IgD-negative memory B cell (primary cell): Measurements from ENCODE around the gene TMEM158. TPM values are rescaled to one million over a fixed set of nuclear protein-coding genes. Genes with fewer than 3 reads are reported as not detected.
A peak's percentile ranks its signal among the peaks of the same experiment; 100 is the strongest.

Experiments
- H3K27ac Mint-ChIP-seq, 3 donors: one replicate each; pipeline ENCODE4 v1.8.0; 2020 to 2022; ENCODE audit warnings: mild to moderate bottlenecking in 3 of 3, mixed read lengths in 3 of 3, moderate library complexity in 1 of 3
- H3K27me3 Mint-ChIP-seq: one replicate; pipeline ENCODE4 v1.8.0; 2021; ENCODE audit warnings: mixed read lengths
- H3K36me3 Mint-ChIP-seq: one replicate; pipeline ENCODE4 v1.8.0; 2020; ENCODE audit warnings: mild to moderate bottlenecking, mixed read lengths
- H3K4me1 Mint-ChIP-seq, 3 donors: one replicate each; pipeline ENCODE4 v1.8.0; 2020 to 2022; ENCODE audit warnings: mixed read lengths in 3 of 3, mild to moderate bottlenecking in 1 of 3
- H3K4me3 Mint-ChIP-seq, 4 donors: one replicate each; pipeline ENCODE4 v1.8.0; 2020 to 2022; ENCODE audit warnings: mild to moderate bottlenecking in 4 of 4, mixed read lengths in 4 of 4, moderate library complexity in 3 of 4
- H3K9me3 Mint-ChIP-seq, 3 donors: one replicate each; pipeline ENCODE4 v1.8.0; 2020 to 2021; ENCODE audit warnings: mixed read lengths in 3 of 3, mild to moderate bottlenecking in 1 of 3
- polyA plus RNA-seq: library from polyadenylated mRNA; unstranded; fragments of 300-500 nt; fragmentation: Illumina TruSeq; gene quantifications from one replicate; pipeline ENCODE4 v1.2.3, GENCODE V29; 2021

The TMEM158 gene
- polyA plus RNA-seq, 1 donor from 2014 or later = not detected

DNA sequence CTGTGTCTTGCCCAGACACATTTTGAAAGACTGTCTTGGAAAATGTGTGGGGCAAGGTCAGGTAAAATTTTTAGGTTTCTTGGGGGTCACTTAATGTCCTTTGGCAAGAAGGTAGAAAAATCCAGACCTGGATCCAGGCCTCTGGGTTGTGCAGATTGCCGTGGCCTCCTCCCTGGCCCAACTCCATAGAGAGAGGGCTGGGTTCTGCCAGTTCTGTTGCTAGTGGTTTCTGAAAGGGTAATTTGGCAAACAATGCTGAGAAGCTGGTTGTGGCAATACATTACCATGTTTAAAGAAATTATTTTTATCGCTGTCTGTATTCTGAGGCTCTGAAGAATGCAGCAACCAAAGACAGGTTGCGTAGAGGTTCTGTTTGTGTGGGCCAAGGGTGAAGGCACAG lies 20.2 kb upstream of the TMEM158 start:
- Mint-ChIP-seq H3K27me3 (peaks cover 15% of the 10 kb centered on the region), H3K36me3 (no peaks in the 10 kb centered on the region), H3K27ac (no peak overlapping the region), H3K9me3 (no peaks in the 10 kb centered on the region), H3K4me1 (no peaks in the 10 kb centered on the region), H3K4me3 (no peak overlapping the region)

DNA sequence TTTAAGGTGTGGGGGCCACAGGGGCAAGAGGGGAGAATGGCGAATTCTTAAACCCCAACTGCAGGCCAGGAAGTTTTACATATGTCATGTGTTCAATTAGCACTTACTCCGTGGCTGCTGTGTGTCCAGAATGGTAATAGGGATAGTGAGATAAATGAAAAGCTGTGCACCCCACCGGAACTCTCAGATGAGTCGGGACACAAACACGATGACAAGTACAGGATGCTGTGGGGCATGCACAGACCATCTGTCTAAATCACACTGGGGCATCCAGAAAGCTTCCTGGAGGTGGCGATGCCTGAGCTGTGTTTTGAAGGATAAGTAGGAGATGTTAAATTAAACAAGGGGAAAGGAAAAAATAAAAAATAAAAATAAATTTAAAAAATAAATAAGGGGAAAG lies 18.3 kb upstream of the TMEM158 start:
- H3K9me3 Mint-ChIP-seq = no peaks in the 10 kb centered on the region
- peaks cover 19% of the 10 kb centered on the region for H3K27me3 Mint-ChIP-seq
- no peak overlapping the region for H3K4me3 Mint-ChIP-seq
- no peak overlapping the region for H3K27ac Mint-ChIP-seq
- no peaks in the 10 kb centered on the region for H3K36me3 Mint-ChIP-seq
- H3K4me1 Mint-ChIP-seq = no peaks in the 10 kb centered on the region

DNA sequence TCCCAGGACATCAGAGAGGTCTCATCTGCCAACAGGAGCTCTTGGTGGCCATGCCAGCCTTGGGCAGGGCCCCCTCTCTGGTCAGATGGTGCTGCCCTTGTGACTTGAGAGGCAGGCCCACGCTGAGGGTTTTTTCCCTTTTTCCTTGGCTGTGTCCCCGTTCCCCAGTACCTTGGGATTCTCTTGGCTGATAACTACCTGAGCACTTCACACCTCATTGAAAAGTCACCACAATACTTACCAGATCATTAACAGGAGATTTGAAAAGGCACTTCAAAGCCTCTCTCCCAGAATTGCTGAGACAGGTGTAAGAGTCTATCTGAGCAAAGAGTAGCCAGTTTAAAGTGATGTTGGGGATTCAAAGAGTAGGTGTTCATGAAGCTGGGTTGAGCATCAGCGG lies 15.1 kb upstream of the TMEM158 start:
- Mint-ChIP-seq H3K36me3 (no peaks in the 10 kb centered on the region), H3K27me3 (peaks cover 19% of the 10 kb centered on the region), H3K4me3 (no peak overlapping the region), H3K27ac (no peak overlapping the region), H3K9me3 (no peaks in the 10 kb centered on the region), H3K4me1 (no peaks in the 10 kb centered on the region)

DNA sequence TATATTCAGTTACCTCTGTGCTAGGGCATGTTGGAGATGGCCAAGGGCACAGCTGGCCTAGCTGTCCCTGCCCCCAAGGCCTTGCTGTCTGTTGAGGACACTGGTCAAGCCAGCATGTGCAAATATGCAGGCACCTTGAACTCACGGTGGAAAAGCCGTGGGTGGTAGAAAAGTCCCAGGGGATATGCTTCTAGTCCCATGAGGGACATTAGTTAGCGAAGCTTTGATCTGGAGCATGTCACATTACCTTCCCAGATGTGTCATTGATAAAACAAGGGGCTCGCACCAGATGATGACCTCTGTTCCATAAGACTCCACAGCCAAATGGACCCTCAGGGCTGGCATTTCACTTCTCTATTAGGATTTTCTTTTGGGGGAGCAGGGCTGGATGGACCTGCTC lies 14.2 kb upstream of the TMEM158 start:
- Mint-ChIP-seq H3K27ac (no peak overlapping the region), H3K9me3 (peaks cover 0 to 7% (median 7%) of the 10 kb centered on the region in 3 donors), H3K27me3 (peaks cover 19% of the 10 kb centered on the region), H3K4me1 (no peaks in the 10 kb centered on the region), H3K4me3 (no peak overlapping the region), H3K36me3 (no peaks in the 10 kb centered on the region)

DNA sequence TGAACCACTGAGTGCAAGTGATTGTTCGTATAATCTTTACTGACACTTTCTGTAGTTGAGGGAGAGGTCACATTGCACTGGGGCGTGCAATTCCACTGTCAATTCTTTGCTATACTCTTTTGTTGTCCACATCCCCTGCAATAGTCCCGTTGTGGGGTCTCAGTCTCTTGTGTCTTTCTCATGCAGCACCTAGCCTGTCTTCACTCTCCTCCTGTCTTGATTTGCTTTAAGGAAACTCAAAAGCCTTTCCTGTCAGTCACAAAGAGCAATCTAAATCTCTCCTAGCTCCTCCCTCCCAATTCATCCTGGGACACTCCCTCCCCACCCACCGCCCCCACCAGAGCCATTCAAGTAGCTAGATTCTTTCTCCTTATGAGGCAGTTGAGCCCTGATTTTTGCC lies 13.2 kb upstream of the TMEM158 start:
- no peaks in the 10 kb centered on the region for H3K36me3 Mint-ChIP-seq
- peaks cover 0 to 10% (median 9%) of the 10 kb centered on the region in 3 donors for H3K9me3 Mint-ChIP-seq
- H3K4me3 Mint-ChIP-seq = no peak overlapping the region
- H3K27me3 Mint-ChIP-seq = peaks cover 15% of the 10 kb centered on the region
- no peak overlapping the region for H3K27ac Mint-ChIP-seq
- H3K4me1 Mint-ChIP-seq = no peaks in the 10 kb centered on the region

DNA sequence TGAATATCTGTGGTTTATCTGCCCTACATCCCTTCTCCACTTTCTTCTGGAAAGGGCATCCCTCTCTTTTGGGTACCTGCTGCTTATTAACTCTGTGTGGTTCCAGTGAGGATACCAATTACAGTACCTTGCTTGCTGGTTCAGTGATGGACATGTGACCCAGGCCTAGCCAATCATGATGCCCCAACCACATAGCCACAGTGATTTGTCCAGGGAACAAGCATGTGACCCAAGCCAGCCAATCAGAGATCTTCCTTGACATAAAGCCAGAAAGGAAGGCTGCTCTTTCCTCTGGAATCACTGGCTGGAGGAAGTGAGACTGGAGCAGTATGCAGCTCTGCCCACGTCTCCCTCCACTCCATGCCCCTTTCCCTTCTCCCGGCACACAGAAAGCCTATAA lies 10.9 kb upstream of the TMEM158 start:
- H3K27me3 Mint-ChIP-seq = peaks cover 8% of the 10 kb centered on the region
- H3K9me3 Mint-ChIP-seq = peaks cover 0 to 10% (median 9%) of the 10 kb centered on the region in 3 donors
- H3K4me3 Mint-ChIP-seq = no peak overlapping the region
- no peaks in the 10 kb centered on the region for H3K36me3 Mint-ChIP-seq
- H3K27ac Mint-ChIP-seq = no peak overlapping the region
- H3K4me1 Mint-ChIP-seq = no peaks in the 10 kb centered on the region

DNA sequence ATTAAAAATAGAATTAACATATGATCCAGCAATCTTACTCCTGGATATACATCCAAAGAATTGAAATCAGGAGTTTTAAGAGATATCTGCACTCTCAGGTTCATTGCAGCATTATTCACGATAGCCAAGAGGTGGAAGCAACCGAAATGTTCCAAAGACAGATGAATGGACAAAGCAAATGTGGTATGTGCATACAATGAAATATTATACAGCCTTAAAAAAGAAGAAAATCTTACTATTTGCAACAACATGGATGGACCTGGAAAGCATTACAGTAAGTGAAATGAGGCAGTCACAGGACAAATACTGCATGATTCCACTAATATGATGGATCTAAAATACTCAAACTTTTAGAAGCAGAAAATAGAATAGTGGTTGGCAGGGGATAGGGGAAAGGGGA lies 9.3 kb upstream of the TMEM158 start:
- no peaks in the 10 kb centered on the region for H3K4me1 Mint-ChIP-seq
- no peak overlapping the region for H3K4me3 Mint-ChIP-seq
- peaks cover 9% of the 10 kb centered on the region for H3K27me3 Mint-ChIP-seq
- peaks cover 0 to 10% (median 9%) of the 10 kb centered on the region in 3 donors for H3K9me3 Mint-ChIP-seq
- H3K36me3 Mint-ChIP-seq = no peaks in the 10 kb centered on the region
- no peak overlapping the region for H3K27ac Mint-ChIP-seq

DNA sequence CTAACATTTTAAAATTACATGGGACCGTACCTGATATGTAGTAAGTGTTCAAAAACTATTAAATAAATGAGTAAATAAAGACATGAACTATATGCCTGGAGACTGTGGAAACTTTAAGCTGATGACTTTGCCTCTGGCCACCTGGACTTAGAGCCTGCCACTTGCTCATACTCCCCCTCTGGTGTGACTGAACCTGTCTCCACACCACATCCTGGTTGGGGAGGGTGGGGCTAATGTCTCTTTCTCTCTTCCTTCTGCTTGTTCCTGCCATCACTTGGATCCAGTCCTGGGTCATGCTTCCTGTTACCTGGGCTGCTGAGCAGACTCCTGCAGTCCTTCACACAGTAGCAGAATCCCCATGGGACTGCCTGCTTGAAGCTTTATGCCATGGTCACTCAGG lies 8.2 kb upstream of the TMEM158 start:
- H3K36me3 Mint-ChIP-seq = no peaks in the 10 kb centered on the region
- H3K9me3 Mint-ChIP-seq = peaks cover 0 to 11% (median 9%) of the 10 kb centered on the region in 3 donors
- H3K4me3 Mint-ChIP-seq = no peak overlapping the region
- no peaks in the 10 kb centered on the region for H3K4me1 Mint-ChIP-seq
- H3K27ac Mint-ChIP-seq = no peak overlapping the region
- H3K27me3 Mint-ChIP-seq = peaks cover 5% of the 10 kb centered on the region

DNA sequence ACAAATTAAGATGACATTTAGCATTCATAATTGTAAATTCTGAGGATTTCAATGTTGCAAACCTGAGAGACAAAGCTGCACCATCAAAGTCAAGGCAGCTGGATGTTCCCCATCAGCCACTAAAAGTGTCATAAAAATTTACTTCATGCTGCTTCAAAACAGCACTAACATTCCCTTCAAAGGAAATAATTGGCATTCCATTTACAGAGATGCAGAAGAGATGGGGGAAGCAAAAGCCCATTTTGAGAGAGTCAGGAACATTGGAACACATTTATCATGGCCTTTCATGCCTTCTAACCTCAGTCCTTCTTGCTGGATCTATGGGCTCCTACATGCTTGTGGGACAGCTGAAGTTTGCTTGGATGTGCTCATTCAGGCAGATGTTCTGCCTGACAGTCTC lies 6.4 kb upstream of the TMEM158 start:
- no peak overlapping the region for H3K27ac Mint-ChIP-seq
- peaks cover 18% of the 10 kb centered on the region for H3K27me3 Mint-ChIP-seq
- no peak overlapping the region for H3K4me3 Mint-ChIP-seq
- H3K36me3 Mint-ChIP-seq = no peaks in the 10 kb centered on the region
- H3K9me3 Mint-ChIP-seq = peaks cover 0 to 11% (median 9%) of the 10 kb centered on the region in 3 donors
- no peaks in the 10 kb centered on the region for H3K4me1 Mint-ChIP-seq

DNA sequence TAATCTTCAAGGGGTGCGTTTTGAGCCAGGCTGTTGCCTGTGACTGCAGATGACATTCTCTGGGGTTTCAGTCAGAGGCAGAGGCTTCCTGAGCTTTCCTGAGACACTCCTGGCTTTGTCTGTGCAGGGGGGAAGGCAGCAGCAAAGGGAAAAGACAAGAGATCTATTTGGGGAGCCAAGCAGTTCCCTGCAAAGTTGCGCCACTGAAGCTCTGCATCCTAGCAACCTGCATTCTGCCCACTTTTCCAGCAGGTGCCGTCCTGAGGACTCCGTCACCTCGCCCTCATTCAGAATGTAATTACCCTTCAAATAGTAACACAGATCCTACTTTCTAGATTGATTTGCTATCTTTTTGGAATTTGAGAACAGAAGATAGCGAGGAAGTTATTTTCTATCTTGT lies 1.9 kb upstream of the TMEM158 start:
- H3K27ac Mint-ChIP-seq = no peak overlapping the region

DNA sequence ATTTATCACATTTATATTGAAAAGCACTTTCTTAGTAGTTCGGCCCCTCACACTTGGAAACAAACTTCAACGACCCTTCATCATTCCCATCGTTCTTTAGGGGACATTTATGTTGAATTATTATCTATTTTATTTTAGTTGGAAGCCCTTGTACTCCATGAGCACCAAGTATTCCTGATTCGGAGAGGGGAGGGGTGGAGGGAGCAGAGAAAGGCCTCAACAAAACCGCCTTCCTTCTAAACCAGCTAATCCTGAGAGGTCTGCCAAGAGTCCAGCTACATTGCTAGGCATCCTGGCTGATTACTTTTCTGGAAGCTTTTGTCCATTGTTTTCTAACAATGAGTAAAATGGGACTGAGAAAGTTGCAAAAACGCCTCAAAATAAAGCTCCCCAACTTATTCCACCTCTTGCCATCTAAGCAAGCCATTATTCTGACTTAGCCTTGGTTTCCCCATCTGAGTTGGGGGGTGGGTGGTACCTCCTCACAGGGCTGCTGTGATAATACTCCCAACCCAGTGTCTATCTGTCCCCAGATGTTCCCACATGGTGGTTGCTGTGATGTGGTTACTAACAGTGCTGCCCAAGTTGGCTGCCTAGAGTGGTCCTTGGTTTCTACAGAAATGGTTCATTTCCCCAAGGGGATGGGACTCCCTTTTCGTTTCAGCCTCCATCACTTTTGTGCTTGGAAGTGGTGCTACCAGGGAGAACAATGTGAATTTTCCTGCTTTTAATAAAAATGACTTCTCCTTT lies 1.2 kb upstream of the TMEM158 start:
- no peaks in the 10 kb centered on the region for H3K36me3 Mint-ChIP-seq
- H3K9me3 Mint-ChIP-seq = peaks cover 0 to 1% (median 0%) of the 10 kb centered on the region in 3 donors
- peak overlapping the region; percentile 77 to 87 (median 81) for H3K4me3 Mint-ChIP-seq
- peaks cover 4 to 7% (median 5%) of the 10 kb centered on the region in 3 donors for H3K4me1 Mint-ChIP-seq
- peaks cover 49% of the 10 kb centered on the region for H3K27me3 Mint-ChIP-seq
- no peak overlapping the region for H3K27ac Mint-ChIP-seq

More for the DNA sequence above, 1.9 kb upstream of the TMEM158 start:
- peaks cover 42% of the 10 kb centered on the region for H3K27me3 Mint-ChIP-seq
- H3K9me3 Mint-ChIP-seq = peaks cover 0 to 1% (median 0%) of the 10 kb centered on the region in 3 donors
- peak overlapping the region in 3 of 4 donors; percentile 19 to 44 (median 39) for H3K4me3 Mint-ChIP-seq
- no peaks in the 10 kb centered on the region for H3K36me3 Mint-ChIP-seq
- H3K4me1 Mint-ChIP-seq = peaks cover 4 to 7% (median 5%) of the 10 kb centered on the region in 3 donors

DNA sequence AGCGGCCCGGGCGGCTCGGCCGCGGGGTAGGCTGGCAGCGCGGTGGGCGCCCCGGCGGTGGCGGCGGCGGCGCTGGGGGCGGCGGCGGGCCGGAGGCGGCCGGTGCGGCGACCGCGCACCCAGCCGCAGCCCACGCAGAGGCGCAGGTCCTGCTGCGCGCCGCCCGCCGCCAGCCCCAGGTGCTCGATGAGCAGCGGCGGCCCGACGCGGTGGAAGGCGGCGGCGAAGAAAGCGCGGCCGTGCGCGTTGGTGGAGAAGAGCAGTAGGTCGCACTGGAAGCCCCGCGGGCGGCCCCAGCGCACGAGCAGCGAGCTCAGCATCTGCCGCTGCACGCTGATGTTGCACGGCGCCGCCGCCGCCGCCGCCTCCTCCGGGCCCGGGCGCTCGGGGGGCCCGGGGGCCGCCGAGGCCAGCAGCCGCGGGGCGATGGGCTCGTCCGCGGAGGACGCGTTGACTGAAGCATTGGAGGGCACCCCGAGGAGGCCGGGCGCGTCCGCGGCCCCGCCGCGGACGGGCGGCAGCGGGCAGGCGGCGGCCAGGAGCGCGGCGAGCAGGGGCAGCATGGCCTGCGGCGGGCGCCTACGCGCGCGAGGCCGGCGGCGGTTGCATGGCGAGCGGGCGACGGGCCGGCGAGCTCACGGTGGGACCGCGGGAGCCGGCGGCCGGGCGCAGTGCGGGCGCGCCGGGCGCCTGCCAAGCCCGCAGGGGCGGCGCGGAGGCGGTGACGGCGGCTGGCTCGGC lies 452 bp downstream of the TMEM158 start:
- Mint-ChIP-seq H3K27ac (no peak overlapping the region), H3K4me1 (peaks cover 4 to 7% (median 5%) of the 10 kb centered on the region in 3 donors), H3K36me3 (no peaks in the 10 kb centered on the region), H3K4me3 (peak overlapping the region in 1 of 4 donors; percentile 38), H3K9me3 (peaks cover 0 to 1% (median 0%) of the 10 kb centered on the region in 3 donors), H3K27me3 (peaks cover 56% of the 10 kb centered on the region)

DNA sequence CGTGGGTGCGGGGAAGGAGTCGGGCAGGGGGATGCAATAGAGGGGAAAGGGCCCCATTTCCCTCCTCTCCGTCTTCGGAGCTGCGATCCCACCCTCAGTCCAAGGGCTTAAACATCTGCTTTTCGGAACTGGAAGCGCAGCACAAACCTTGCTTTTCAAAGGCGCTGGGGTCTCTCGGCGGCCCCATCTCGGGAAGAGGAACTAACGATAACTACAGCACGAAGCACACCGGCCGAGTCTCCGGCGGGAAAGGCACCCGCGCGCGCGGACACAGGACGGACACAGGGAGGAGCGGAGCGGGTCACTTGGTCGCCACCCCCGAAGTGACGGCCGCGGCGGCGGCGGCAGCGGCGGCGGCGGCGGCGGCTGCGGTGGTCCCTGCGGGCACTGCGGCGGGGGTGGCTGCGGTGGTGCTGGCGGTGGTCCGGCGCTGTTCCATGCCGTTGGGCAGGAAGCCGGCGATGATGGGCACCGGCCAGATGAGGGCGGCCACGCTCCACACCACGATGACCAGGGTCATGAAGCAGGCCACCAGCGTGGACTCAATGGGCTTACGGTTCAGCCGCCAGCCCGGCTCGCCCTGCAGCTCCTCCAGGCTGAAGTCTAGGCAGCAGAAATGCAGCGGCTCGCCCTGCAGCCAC lies 1.1 kb downstream of the TMEM158 start:
- H3K27me3 Mint-ChIP-seq = peaks cover 57% of the 10 kb centered on the region
- H3K27ac Mint-ChIP-seq = peak overlapping the region in 1 of 3 donors; percentile 86
- H3K4me1 Mint-ChIP-seq = peaks cover 4 to 7% (median 5%) of the 10 kb centered on the region in 3 donors
- no peaks in the 10 kb centered on the region for H3K36me3 Mint-ChIP-seq
- peak overlapping the region; percentile 85 to 90 (median 86) for H3K4me3 Mint-ChIP-seq
- H3K9me3 Mint-ChIP-seq = peaks cover 0 to 1% (median 0%) of the 10 kb centered on the region in 3 donors

DNA sequence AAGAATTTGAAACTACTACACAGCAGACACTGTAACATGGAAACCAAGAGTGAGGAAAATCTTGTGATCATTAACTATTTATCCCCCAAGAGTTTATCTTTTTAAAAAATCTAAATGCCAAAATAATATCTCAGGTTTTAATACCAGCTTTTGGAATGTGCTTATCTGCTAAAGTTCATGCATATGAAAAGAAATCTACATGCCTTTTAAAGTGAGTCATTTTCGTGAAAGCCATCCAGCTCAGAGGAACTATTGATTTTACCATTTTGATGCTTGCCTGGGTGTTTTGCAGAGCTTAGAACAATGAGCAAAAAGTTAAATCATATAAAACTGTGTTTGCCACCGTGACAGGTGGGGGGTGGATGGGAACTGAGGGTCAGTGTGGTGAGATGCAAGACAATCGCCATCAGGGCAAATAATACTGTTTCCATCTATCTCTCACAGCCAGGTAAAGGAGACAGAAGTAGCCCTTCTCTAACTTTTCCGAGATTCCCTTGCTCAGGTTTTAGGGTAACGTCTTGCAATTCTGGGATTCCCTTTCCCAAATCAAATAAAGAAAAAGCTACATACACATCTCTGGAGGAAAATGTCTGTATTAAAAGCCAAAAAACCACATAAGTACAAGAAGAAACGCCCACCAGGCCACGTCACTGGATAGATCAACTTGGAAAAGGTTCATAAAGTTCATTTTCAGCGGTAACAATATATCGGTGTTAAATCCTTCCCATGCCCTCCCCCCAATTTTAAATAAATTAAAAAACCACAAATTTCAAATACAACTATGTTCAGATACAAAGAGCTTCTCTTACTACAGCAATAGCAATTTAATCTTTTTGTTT lies 2.0 kb downstream of the TMEM158 start:
- Mint-ChIP-seq H3K9me3 (no peaks in the 10 kb centered on the region), H3K27me3 (peaks cover 58% of the 10 kb centered on the region), H3K4me1 (peaks cover 4 to 7% (median 5%) of the 10 kb centered on the region in 3 donors), H3K4me3 (peak overlapping the region in 3 of 4 donors; percentile 48 to 86 (median 61)), H3K27ac (no peak overlapping the region), H3K36me3 (no peaks in the 10 kb centered on the region)
